RWPE1 (cell line): ENCODE measurements around the gene FYTTD1.
A peak's percentile ranks its signal among the peaks of the same experiment; 100 is the strongest.

Experiments
- CTCF ChIA-PET: fragments of 350-600 bp; sonication (Branson Sonifier 250); formaldehyde crosslinking; extraction: SDS; loops from one replicate; lab custom pipeline; 2021; lab: Yijun Ruan, JAX
- POLR2A ChIA-PET: fragments of 400-600 bp; formaldehyde crosslinking; extraction: SDS; loops from one replicate; lab custom pipeline; 2020; ENCODE audit warnings: antibody characterized with exemption; ENCODE audit not compliant: low non-redundant PET; lab: Yijun Ruan, JAX
- DNase-seq: peaks from one replicate; pipeline ENCODE4 v3.0.0; 2012; ENCODE audit warnings: low spot score
- H3K27ac ChIP-seq: fragments of 450-650 bp; 2 replicates; pipeline ENCODE4 v1.5.1; 2017
- TF ChIP-seq, protein P1 (sequence below): fragments of 450-650 bp; conservative IDR thresholded peaks from 2 replicates; pipeline ENCODE4 v1.5.1; 2017; ENCODE audit warnings: low read depth, mild to moderate bottlenecking

Gene FYTTD1

DNA sequence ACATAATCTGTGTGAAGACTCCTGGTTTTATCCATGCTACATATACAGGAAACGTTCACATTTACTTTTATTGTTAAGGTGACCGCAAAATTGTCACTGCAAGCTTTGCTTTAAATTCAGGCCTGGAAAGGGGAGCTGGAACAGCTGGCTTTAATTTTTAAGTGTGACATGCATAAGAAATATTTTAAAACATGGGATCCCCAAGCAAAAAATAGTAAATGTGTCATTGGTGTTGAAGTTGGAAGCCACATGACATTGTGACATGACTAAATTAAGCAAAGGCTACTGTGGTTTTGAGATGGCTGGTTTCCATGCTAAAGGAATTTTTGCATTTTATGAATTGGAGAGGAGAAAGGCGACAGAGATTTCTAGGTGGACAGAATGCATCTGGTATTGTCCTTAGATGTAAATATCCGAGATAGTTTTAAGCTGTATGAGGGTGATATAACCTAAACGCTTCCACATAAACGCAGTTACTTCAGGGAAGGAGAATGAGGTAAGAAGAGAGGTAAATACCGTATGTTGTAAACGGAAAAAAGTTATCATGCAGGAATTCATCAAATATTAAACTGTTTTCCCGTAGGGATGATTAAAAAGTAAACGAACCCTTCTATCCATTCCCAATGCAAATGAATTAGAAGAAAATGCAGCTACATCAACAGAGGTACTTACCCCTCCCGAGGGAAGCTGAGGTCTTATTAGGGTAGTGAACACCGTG, 927 bp upstream of the FYTTD1 start:
- ChIA-PET CTCF (interaction anchor here (0.5 to 0.7 kb wide), 3 partner anchors 35 to 454 kb away, joined by 3 to 5 read pairs (median 4); no protein-coding TSS in a partner anchor), POLR2A (no interaction called here)
- DNase-seq: no peak
- TF ChIP-seq, protein P1, sequence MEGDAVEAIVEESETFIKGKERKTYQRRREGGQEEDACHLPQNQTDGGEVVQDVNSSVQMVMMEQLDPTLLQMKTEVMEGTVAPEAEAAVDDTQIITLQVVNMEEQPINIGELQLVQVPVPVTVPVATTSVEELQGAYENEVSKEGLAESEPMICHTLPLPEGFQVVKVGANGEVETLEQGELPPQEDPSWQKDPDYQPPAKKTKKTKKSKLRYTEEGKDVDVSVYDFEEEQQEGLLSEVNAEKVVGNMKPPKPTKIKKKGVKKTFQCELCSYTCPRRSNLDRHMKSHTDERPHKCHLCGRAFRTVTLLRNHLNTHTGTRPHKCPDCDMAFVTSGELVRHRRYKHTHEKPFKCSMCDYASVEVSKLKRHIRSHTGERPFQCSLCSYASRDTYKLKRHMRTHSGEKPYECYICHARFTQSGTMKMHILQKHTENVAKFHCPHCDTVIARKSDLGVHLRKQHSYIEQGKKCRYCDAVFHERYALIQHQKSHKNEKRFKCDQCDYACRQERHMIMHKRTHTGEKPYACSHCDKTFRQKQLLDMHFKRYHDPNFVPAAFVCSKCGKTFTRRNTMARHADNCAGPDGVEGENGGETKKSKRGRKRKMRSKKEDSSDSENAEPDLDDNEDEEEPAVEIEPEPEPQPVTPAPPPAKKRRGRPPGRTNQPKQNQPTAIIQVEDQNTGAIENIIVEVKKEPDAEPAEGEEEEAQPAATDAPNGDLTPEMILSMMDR: no peak
- peak overlapping the region; percentile 96 for H3K27ac ChIP-seq

DNA sequence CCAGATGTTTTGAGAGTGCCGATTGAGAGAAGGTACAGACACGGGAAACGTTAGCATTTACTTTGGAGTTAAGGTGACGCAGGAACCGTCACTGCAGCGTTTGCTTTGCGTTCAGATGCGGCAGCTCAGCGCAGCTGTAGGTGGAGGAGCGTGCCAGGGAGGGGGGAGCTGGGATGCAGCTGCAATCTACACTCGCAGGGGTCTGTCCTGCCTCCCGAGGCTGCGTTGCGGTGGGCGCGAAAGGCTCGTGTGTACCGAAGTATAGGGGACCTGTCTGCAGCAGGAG, 425 bp upstream of the FYTTD1 start:
- CTCF ChIA-PET: interaction anchor here (0.5 kb wide), 1 partner anchor 450 kb away, joined by 3 read pairs; no protein-coding TSS in a partner anchor
- TF ChIP-seq, protein P1: no peak
- POLR2A ChIA-PET: no interaction called here
- H3K27ac ChIP-seq: peak overlapping the region; percentile 96
- peak; percentile 68 for DNase-seq

DNA sequence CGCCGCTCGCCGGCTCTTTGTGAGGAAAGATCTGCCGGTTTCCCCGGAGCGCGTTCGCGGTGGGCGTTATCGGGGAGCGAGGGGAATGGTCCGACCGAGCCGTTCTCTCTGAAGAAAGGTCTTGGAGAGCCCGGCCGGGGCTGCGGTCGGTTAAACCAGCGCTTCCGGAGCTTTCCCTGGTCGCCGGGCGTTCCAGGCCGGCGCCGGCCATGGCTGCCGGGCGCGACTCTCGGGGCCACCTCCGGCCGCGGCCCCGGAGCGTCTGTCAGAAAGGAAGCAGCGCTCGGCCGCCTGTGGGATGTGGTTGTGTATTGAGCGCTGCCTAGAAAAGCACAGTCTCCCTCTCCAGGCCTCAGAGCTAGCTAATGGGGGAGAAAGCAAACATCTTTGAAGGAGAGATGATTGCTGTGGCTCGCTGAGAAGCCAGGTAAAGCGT, 731 bp downstream of the FYTTD1 start:
- ChIA-PET CTCF (no interaction called here), POLR2A (no interaction called here)
- DNase-seq: peak; percentile 57
- peak overlapping the region; percentile 96 for H3K27ac ChIP-seq
- TF ChIP-seq, protein P1: no peak

DNA sequence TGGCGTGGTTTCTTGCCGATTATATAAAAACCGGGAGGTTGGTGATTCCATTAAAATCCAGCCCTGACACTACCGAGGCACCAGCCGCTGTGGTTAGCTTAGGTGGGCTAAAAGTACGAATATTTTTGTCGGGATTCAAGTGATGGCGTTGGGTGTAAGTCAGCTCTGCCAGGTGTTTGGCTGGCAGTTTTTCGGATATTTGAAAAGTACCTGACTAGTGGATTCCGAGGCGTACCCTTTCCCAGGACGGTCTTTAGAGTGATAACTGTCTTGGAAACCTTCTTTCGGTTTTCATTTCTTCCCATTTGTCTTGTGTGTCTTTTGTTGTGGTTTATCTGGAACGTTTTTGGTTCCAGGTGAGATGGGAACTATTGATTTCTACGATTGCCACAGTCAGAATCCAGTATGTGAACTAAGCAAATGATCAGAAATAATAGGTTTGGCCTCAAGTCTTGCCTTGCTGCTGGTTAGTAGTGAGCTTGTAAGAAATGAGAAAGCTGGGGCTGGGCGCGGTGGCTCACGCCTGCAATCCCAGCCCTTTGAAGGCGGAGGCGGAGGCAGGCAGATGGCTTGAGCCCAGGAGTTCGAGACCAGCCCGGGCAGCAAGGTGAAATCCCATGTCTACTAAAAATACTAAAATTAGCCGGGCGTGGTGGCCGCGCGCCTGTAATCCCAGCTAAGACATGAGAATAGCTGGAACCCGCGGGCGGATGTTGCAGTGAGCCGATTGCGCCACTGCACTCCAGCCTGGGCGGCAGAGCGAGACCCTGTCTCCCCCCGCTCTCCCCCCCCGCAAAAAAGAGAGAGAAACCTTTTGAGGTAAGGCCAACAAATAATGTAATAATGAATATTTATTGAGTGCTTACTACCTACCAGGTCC, 1.4 kb downstream of the FYTTD1 start:
- TF ChIP-seq, protein P1: no peak
- ChIA-PET CTCF (interaction anchor here (0.6 kb wide), 1 partner anchor 77 kb away, joined by 3 read pairs; no protein-coding TSS in a partner anchor), POLR2A (no interaction called here)
- DNase-seq: peak; percentile 30
- H3K27ac ChIP-seq: peak overlapping the region; percentile 96

DNA sequence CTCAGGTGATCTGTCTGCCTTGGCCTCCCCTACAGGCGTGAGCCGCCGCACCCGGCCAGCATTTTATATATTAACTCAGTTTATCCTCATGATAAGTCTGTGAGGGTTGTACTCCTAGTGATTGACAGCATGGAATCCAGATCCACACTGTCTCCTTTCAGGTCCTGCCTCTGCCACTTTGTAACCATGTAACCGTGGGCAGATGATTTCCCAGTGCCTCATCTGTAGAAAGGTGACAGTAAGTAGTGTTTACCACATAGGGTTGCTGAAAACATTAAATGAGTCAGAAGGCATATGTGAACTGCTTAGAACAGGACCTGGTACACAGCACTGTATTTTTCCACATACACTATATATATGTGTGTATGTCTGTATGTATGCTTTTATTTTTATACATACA, 2.4 kb downstream of the FYTTD1 start:
- TF ChIP-seq, protein P1: no peak
- no peak for DNase-seq
- CTCF ChIA-PET: no interaction called here
- POLR2A ChIA-PET: no interaction called here
- H3K27ac ChIP-seq: peak overlapping the region; percentile 96

DNA sequence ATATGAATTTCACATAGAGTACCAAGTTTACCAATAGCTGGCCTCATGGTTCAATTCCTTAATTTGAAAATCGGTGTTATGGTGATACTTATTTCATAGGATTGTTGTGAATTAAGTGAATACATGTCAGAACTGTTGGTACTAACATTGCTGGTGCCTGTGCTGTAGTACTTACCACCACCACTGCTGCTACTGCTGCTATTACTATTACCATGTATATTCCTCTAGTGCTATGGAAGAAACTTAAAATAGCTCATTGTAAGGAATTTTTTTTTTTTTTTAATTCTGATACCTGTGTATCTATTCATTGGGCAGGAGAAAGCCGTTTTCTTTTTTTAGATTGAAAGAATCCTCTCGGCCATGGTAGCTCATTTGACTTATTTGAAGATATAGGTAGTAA, 3.6 kb downstream of the FYTTD1 start:
- no peak for DNase-seq
- POLR2A ChIA-PET: no interaction called here
- CTCF ChIA-PET: interaction anchor here (0.5 to 0.7 kb wide), 2 partner anchors 101 to 108 kb away, joined by 3 to 4 read pairs; no protein-coding TSS in a partner anchor
- TF ChIP-seq, protein P1: no peak
- H3K27ac ChIP-seq: no peak overlapping the region
